ENCODE data around the gene COQ7.

GRCh38 chr16:19126300-19126699 is 58.9 kb downstream of the COQ7 start:
- TF ChIP-seq EZH2 (IDR thresholded peaks at IDR 0.05; ENCODE audit: insufficient read depth, low read length) (no peak), CTCF (IDR thresholded peaks at IDR 0.05; ENCODE audit: insufficient read depth, low read depth, low read length) (no peak)
